OCI-LY7 (cell line): ENCODE data around the gene TIGD3. TPM values are rescaled to one million over a fixed set of nuclear protein-coding genes. Genes with fewer than 3 reads are reported as not detected.

Source experiments
- BruUV-seq: library from RNA; stranded (reverse); fragments of 400-500 nt; replicated peaks from 2 replicates; lab custom pipeline; 2021; lab: Mats Ljungman, UMichigan
- CTCF ChIA-PET: fragments of 300-600 bp; sonication (Branson Sonifier 250); formaldehyde crosslinking; loops from one replicate; lab custom pipeline; 2022; ENCODE audit warnings: antibody characterized with exemption; ENCODE audit not compliant: unreplicated experiment; lab: Charles Lee
- POLR2A ChIA-PET: fragments of 300-600 bp; sonication (Branson Sonifier 250); formaldehyde crosslinking; loops from one replicate; lab custom pipeline; 2022; ENCODE audit warnings: antibody characterized with exemption; lab: Charles Lee
- DNase-seq: peaks from one replicate; pipeline ENCODE4 v3.0.0-alpha.2; 2015; ENCODE audit warnings: low spot score
- H2AFZ ChIP-seq: fragments of 200-600 bp; sonication (generic), shearing (Covaris generic); 2 replicates; pipeline ENCODE4 v1.6.1; 2014; ENCODE audit warnings: mild to moderate bottlenecking, antibody characterized with exemption, low read length, moderate library complexity
- H3K27ac ChIP-seq: fragments of 200-600 bp; sonication (generic); 2 replicates; pipeline ENCODE4 v1.5.1; 2014; ENCODE audit warnings: mixed run types, low read depth, mild to moderate bottlenecking, moderate library complexity, low read length, inconsistent platforms; ENCODE audit not compliant: poor library complexity, severe bottlenecking
- H3K36me3 ChIP-seq: fragments of 200-600 bp; sonication (generic); 2 replicates; pipeline ENCODE4 v1.6.1; 2014; ENCODE audit warnings: mild to moderate bottlenecking, antibody characterized with exemption, low read length, moderate library complexity, mixed read lengths; ENCODE audit not compliant: insufficient read depth
- H3K4me1 ChIP-seq: fragments of 200-600 bp; sonication (generic); 2 replicates; pipeline ENCODE4 v1.5.1; 2014; ENCODE audit warnings: mild to moderate bottlenecking, low read length; ENCODE audit not compliant: insufficient read depth, poor library complexity, severe bottlenecking
- H3K4me2 ChIP-seq: fragments of 200-600 bp; sonication (generic); 2 replicates; pipeline ENCODE4 v1.6.1; 2014; ENCODE audit warnings: mild to moderate bottlenecking, low read length
- H3K4me3 ChIP-seq: fragments of 200-600 bp; sonication (generic); 2 replicates; pipeline ENCODE4 v1.5.1; 2014; ENCODE audit warnings: mild to moderate bottlenecking, low read depth, low read length; ENCODE audit not compliant: poor library complexity, severe bottlenecking
- H3K79me2 ChIP-seq: fragments of 200-600 bp; sonication (generic); 2 replicates; pipeline ENCODE4 v1.6.1; 2016; ENCODE audit warnings: low read depth, mild to moderate bottlenecking, low read length, moderate library complexity, mixed read lengths; ENCODE audit not compliant: insufficient read depth
- H3K9me2 ChIP-seq: fragments of 200-600 bp; sonication (generic); 2 replicates; pipeline ENCODE4 v1.6.1; 2016; ENCODE audit warnings: mild to moderate bottlenecking, low read length, mixed read lengths; ENCODE audit not compliant: insufficient read depth
- H3K9me3 ChIP-seq: fragments of 200-600 bp; sonication (generic); 2 replicates; pipeline ENCODE4 v1.6.1; 2014; ENCODE audit warnings: mild to moderate bottlenecking, mixed run types, low read length, mixed read lengths
- H4K20me1 ChIP-seq: fragments of 200-600 bp; sonication (generic); 2 replicates; pipeline ENCODE4 v1.6.1; 2014; ENCODE audit warnings: mild to moderate bottlenecking, antibody characterized with exemption, low read length, moderate library complexity, mixed read lengths; ENCODE audit not compliant: insufficient read depth
- EZH2phosphoT487 ChIP-seq: fragments of 200-600 bp; sonication (generic); IDR thresholded peaks from 2 replicates; pipeline ENCODE4 v1.6.1; 2018; ENCODE audit warnings: low read depth, borderline replicate concordance, mild to moderate bottlenecking, mixed run types, antibody characterized with exemption, low read length, moderate library complexity, mixed read lengths
- intact Hi-C: fragments of 100-400 bp; cut with micrococcal nuclease; formaldehyde crosslinking; loops from one replicate; pipeline ENCODE4 v1.10.0; 2022; ENCODE audit not compliant: unreplicated experiment
- total RNA-seq, 2 experiments: library from RNA; depleted of rRNA in 1 of 2; stranded (reverse); fragments of >200 nt in 1 of 2; shearing (Covaris generic) in 1 of 2; gene quantifications; 2 replicates each; pipeline ENCODE4 v1.2.3, GENCODE V29; 2014 to 2022
- TF ChIP-seq, protein P1 (sequence below): fragments of 200-600 bp; sonication (generic); conservative IDR thresholded peaks from 2 replicates; pipeline ENCODE4 v1.5.1; 2014; ENCODE audit warnings: mild to moderate bottlenecking, antibody characterized with exemption, low read length, moderate library complexity, mixed read lengths

TIGD3 gene
- total RNA-seq, 2 experiments from 2014 or later, result 2.0 to 2.7 TPM

DNA sequence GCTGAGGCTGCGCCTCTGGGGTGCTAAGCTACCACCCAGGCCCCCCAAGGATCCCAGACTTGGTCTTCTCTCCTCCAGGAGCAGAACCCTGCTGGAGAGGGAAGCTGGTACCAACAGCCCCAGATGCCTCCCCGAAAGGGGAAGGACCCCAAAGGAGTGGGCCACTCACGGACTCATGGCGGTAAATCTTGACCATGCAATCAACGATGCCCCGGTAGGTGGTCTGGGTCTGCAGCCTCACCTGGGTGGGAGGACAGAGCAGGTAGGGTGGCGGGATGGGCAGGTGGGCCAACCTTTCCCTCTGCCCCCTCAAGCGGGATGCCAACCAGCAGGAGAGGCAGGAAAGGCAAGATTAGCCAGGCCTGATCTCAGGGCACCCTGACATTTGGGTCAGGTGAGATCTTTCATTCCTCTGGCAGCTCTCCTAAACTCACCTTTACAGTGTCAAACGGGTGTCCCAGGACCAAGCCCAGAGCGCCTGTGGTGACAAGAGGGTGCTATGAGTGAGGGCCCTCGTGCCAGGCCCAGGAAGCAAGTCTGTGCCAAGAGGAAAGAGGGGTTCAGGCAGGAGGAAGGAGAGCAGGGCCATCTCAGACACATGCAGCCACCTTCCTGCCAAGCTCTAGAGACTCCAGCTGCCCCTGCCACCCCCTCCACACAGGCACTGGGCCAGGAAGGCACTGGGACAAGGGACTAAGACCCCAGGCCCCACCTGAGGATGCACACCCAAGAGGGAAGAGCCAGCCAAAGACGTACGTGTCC, 25.3 kb downstream of the TIGD3 start:
- ChIA-PET POLR2A (interaction anchor here (0.6 kb wide), 1 partner anchor 10 kb away, joined by 5 read pairs; no protein-coding TSS in a partner anchor), CTCF (interaction anchor here (0.5 kb wide), 1 partner anchor 107 kb away, joined by 3 read pairs; no protein-coding TSS in a partner anchor)
- Histone ChIP-seq H3K27ac (no peak overlapping the region), H3K4me2 (no peak overlapping the region), H3K4me1 (peaks cover 42% of the 10 kb centered on the region), H3K9me3 (no peaks in the 10 kb centered on the region), H2AFZ (no peak overlapping the region), H3K9me2 (no peaks in the 10 kb centered on the region), H3K4me3 (no peak overlapping the region), H3K79me2 (no peaks in the 10 kb centered on the region), H3K36me3 (no peaks in the 10 kb centered on the region), H4K20me1 (no peaks in the 10 kb centered on the region)
- no TSS peak for BruUV-seq
- TF ChIP-seq, protein P1, sequence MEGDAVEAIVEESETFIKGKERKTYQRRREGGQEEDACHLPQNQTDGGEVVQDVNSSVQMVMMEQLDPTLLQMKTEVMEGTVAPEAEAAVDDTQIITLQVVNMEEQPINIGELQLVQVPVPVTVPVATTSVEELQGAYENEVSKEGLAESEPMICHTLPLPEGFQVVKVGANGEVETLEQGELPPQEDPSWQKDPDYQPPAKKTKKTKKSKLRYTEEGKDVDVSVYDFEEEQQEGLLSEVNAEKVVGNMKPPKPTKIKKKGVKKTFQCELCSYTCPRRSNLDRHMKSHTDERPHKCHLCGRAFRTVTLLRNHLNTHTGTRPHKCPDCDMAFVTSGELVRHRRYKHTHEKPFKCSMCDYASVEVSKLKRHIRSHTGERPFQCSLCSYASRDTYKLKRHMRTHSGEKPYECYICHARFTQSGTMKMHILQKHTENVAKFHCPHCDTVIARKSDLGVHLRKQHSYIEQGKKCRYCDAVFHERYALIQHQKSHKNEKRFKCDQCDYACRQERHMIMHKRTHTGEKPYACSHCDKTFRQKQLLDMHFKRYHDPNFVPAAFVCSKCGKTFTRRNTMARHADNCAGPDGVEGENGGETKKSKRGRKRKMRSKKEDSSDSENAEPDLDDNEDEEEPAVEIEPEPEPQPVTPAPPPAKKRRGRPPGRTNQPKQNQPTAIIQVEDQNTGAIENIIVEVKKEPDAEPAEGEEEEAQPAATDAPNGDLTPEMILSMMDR, result no peak
- no peak for TF ChIP-seq EZH2phosphoT487
- DNase-seq, result no peak
- intact Hi-C loops, result no loop called here

DNA sequence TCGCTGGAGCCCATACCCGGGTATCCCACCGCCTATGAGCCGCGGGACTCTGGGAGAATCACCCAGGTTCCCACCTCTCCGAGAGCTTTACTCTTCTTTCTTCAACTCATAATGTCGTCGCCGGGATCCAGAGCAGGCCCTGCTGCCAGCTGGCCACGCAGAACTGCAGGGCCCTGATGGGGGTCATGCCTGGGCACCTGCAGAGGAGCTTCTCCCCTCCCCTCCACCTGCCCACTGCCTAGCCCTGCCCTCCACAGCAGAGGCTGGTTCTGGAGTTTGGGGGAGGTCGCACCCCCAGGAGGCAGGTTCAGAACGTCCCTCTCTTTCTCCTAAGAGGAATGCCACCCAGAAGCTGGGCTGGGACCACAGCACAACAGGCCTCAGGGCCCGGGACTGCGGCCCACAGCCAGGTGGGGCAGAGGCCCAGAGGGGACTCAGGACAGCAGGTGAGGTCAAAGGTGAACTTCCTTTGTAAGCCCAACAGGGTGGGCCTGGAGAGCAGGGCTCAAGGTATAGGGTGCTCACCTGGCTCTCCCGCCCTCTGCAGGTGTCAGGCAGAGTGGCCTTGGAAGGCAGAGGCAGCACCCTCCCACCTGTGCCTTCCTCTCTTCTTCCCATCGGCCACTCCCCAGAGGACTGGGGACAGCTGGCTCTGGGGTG, 26.0 kb downstream of the TIGD3 start:
- intact Hi-C loops, result no loop called here
- Histone ChIP-seq H3K79me2 (no peaks in the 10 kb centered on the region), H3K4me3 (no peak overlapping the region), H4K20me1 (no peaks in the 10 kb centered on the region), H3K27ac (no peak overlapping the region), H3K36me3 (no peaks in the 10 kb centered on the region), H3K9me2 (no peaks in the 10 kb centered on the region), H2AFZ (no peak overlapping the region), H3K4me1 (peaks cover 42% of the 10 kb centered on the region), H3K9me3 (no peaks in the 10 kb centered on the region), H3K4me2 (no peak overlapping the region)
- ChIA-PET CTCF (no interaction called here), POLR2A (interaction anchor here (1.2 kb wide), 1 partner anchor 8 kb away, joined by 3 read pairs; no protein-coding TSS in a partner anchor)
- DNase-seq, result no peak
- TF ChIP-seq, protein P1, result 0 out of 2 replicates have a peak, but pooled peaks have one; percentile 21
- no peak for TF ChIP-seq EZH2phosphoT487
- BruUV-seq, result no TSS peak
